WTC11 (cell line): Measurements from ENCODE around the gene ZNF343.
"Not testable (repeated sequence)": the region's sequence is repeated elsewhere in the genome, so short reads cannot be mapped to it uniquely, and the experiment has no call there.

Source experiments
- CREM ChIP-seq: sonication (generic); formaldehyde crosslinking; IDR thresholded peaks from 2 replicates; pipeline ENCODE4 v1.8.1; 2022; ENCODE audit warnings: mild to moderate bottlenecking, missing genetic modification reagents, moderate library complexity
- ESRRA ChIP-seq: sonication (generic); formaldehyde crosslinking; IDR thresholded peaks from 2 replicates; pipeline ENCODE4 v1.8.1; 2022; ENCODE audit warnings: mild to moderate bottlenecking, missing genetic modification reagents, borderline replicate concordance
- FOXP1 ChIP-seq: sonication (generic); formaldehyde crosslinking; IDR thresholded peaks from 2 replicates; pipeline ENCODE4 v1.8.0; 2022; ENCODE audit warnings: missing genetic modification reagents, mild to moderate bottlenecking, moderate library complexity, borderline replicate concordance
- NR1H2 ChIP-seq: sonication (generic); formaldehyde crosslinking; IDR thresholded peaks from 2 replicates; pipeline ENCODE4 v1.9.0; 2021; ENCODE audit warnings: mild to moderate bottlenecking, moderate library complexity, missing genetic modification reagents
- SMAD3 ChIP-seq: sonication (generic); formaldehyde crosslinking; IDR thresholded peaks from 2 replicates; pipeline ENCODE4 v1.8.0; 2022; ENCODE audit warnings: missing genetic modification reagents, mild to moderate bottlenecking, borderline replicate concordance
- TEAD4 ChIP-seq: sonication (generic); formaldehyde crosslinking; IDR thresholded peaks from 2 replicates; pipeline ENCODE4 v1.8.0; 2022; ENCODE audit warnings: mild to moderate bottlenecking, missing genetic modification reagents
- TF ChIP-seq, protein P1 (sequence below): sonication (generic); formaldehyde crosslinking; IDR thresholded peaks from 2 replicates; pipeline ENCODE4 v1.8.1; 2023; ENCODE audit warnings: mild to moderate bottlenecking, missing genetic modification reagents, borderline replicate concordance
- TF ChIP-seq, protein P2 (sequence below): fragments of 200-600 bp; IDR thresholded peaks from 2 replicates; pipeline ENCODE4 v1.8.0; 2022; ENCODE audit warnings: antibody characterized with exemption
- TF ChIP-seq, protein P3 (sequence below): sonication (generic); formaldehyde crosslinking; IDR thresholded peaks from 2 replicates; pipeline ENCODE4 v1.8.0; 2022; ENCODE audit warnings: mild to moderate bottlenecking, missing genetic modification reagents
- TF ChIP-seq, protein P4 (sequence below): sonication (generic); formaldehyde crosslinking; IDR thresholded peaks from 2 replicates; pipeline ENCODE4 v1.8.1; 2022; ENCODE audit warnings: low read depth, missing genetic modification reagents, borderline replicate concordance
- TF ChIP-seq, protein P5 (sequence below): sonication (generic); formaldehyde crosslinking; IDR thresholded peaks from 2 replicates; pipeline ENCODE4 v1.8.1; 2023; ENCODE audit warnings: mild to moderate bottlenecking, missing genetic modification reagents
- TF ChIP-seq, protein P6 (sequence below): sonication (generic); formaldehyde crosslinking; IDR thresholded peaks from 2 replicates; pipeline ENCODE4 v1.8.0; 2022; ENCODE audit warnings: mild to moderate bottlenecking, missing genetic modification reagents
- TF ChIP-seq, protein P7 (sequence below): sonication (generic); formaldehyde crosslinking; IDR thresholded peaks from 2 replicates; pipeline ENCODE4 v1.8.1; 2023; ENCODE audit warnings: mild to moderate bottlenecking, missing genetic modification reagents

DNA sequence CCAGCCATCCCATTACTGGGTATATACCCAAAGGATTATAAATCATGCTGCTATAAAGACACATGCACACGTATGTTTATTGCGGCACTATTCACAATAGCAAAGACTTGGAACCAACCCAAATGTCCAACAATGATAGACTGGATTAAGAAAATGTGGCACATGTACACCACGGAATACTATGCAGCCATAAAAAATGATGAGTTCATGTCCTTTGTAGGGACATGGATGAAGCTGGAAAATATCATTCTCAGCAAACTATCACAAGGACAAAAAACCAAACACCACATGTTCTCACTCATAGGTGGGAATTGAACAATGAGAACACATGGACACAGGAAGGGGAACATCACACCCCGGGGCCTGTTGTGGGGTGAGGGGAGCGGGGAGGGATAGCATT, 2.3 kb downstream of the ZNF343 start:
- TF ChIP-seq, protein P1, sequence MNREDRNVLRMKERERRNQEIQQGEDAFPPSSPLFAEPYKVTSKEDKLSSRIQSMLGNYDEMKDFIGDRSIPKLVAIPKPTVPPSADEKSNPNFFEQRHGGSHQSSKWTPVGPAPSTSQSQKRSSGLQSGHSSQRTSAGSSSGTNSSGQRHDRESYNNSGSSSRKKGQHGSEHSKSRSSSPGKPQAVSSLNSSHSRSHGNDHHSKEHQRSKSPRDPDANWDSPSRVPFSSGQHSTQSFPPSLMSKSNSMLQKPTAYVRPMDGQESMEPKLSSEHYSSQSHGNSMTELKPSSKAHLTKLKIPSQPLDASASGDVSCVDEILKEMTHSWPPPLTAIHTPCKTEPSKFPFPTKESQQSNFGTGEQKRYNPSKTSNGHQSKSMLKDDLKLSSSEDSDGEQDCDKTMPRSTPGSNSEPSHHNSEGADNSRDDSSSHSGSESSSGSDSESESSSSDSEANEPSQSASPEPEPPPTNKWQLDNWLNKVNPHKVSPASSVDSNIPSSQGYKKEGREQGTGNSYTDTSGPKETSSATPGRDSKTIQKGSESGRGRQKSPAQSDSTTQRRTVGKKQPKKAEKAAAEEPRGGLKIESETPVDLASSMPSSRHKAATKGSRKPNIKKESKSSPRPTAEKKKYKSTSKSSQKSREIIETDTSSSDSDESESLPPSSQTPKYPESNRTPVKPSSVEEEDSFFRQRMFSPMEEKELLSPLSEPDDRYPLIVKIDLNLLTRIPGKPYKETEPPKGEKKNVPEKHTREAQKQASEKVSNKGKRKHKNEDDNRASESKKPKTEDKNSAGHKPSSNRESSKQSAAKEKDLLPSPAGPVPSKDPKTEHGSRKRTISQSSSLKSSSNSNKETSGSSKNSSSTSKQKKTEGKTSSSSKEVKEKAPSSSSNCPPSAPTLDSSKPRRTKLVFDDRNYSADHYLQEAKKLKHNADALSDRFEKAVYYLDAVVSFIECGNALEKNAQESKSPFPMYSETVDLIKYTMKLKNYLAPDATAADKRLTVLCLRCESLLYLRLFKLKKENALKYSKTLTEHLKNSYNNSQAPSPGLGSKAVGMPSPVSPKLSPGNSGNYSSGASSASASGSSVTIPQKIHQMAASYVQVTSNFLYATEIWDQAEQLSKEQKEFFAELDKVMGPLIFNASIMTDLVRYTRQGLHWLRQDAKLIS (CRISPR knock-in tag) = not testable (repeated sequence)
- TF ChIP-seq, protein P2, sequence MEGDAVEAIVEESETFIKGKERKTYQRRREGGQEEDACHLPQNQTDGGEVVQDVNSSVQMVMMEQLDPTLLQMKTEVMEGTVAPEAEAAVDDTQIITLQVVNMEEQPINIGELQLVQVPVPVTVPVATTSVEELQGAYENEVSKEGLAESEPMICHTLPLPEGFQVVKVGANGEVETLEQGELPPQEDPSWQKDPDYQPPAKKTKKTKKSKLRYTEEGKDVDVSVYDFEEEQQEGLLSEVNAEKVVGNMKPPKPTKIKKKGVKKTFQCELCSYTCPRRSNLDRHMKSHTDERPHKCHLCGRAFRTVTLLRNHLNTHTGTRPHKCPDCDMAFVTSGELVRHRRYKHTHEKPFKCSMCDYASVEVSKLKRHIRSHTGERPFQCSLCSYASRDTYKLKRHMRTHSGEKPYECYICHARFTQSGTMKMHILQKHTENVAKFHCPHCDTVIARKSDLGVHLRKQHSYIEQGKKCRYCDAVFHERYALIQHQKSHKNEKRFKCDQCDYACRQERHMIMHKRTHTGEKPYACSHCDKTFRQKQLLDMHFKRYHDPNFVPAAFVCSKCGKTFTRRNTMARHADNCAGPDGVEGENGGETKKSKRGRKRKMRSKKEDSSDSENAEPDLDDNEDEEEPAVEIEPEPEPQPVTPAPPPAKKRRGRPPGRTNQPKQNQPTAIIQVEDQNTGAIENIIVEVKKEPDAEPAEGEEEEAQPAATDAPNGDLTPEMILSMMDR = not testable (repeated sequence)
- TF ChIP-seq, protein P3, sequence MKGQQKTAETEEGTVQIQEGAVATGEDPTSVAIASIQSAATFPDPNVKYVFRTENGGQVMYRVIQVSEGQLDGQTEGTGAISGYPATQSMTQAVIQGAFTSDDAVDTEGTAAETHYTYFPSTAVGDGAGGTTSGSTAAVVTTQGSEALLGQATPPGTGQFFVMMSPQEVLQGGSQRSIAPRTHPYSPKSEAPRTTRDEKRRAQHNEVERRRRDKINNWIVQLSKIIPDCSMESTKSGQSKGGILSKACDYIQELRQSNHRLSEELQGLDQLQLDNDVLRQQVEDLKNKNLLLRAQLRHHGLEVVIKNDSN (CRISPR knock-in tag) = not testable (repeated sequence)
- TF ChIP-seq, protein P4, sequence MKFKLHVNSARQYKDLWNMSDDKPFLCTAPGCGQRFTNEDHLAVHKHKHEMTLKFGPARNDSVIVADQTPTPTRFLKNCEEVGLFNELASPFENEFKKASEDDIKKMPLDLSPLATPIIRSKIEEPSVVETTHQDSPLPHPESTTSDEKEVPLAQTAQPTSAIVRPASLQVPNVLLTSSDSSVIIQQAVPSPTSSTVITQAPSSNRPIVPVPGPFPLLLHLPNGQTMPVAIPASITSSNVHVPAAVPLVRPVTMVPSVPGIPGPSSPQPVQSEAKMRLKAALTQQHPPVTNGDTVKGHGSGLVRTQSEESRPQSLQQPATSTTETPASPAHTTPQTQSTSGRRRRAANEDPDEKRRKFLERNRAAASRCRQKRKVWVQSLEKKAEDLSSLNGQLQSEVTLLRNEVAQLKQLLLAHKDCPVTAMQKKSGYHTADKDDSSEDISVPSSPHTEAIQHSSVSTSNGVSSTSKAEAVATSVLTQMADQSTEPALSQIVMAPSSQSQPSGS (CRISPR knock-in tag) = not testable (repeated sequence)
- TF ChIP-seq, protein P5, sequence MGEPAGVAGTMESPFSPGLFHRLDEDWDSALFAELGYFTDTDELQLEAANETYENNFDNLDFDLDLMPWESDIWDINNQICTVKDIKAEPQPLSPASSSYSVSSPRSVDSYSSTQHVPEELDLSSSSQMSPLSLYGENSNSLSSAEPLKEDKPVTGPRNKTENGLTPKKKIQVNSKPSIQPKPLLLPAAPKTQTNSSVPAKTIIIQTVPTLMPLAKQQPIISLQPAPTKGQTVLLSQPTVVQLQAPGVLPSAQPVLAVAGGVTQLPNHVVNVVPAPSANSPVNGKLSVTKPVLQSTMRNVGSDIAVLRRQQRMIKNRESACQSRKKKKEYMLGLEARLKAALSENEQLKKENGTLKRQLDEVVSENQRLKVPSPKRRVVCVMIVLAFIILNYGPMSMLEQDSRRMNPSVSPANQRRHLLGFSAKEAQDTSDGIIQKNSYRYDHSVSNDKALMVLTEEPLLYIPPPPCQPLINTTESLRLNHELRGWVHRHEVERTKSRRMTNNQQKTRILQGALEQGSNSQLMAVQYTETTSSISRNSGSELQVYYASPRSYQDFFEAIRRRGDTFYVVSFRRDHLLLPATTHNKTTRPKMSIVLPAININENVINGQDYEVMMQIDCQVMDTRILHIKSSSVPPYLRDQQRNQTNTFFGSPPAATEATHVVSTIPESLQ (CRISPR knock-in tag) = not testable (repeated sequence)
- TF ChIP-seq FOXP1; SMAD3 (CRISPR knock-in tag); CREM (CRISPR knock-in tag); ESRRA (CRISPR knock-in tag); TEAD4; NR1H2 (CRISPR knock-in tag): not testable (repeated sequence)
- TF ChIP-seq, protein P6, sequence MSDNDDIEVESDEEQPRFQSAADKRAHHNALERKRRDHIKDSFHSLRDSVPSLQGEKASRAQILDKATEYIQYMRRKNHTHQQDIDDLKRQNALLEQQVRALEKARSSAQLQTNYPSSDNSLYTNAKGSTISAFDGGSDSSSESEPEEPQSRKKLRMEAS (CRISPR knock-in tag) = not testable (repeated sequence)
- TF ChIP-seq, protein P7, sequence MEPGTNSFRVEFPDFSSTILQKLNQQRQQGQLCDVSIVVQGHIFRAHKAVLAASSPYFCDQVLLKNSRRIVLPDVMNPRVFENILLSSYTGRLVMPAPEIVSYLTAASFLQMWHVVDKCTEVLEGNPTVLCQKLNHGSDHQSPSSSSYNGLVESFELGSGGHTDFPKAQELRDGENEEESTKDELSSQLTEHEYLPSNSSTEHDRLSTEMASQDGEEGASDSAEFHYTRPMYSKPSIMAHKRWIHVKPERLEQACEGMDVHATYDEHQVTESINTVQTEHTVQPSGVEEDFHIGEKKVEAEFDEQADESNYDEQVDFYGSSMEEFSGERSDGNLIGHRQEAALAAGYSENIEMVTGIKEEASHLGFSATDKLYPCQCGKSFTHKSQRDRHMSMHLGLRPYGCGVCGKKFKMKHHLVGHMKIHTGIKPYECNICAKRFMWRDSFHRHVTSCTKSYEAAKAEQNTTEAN (CRISPR knock-in tag) = not testable (repeated sequence)
